Activated gamma-delta T cell treated with anti-CD3 and anti-CD28 coated beads, Interleukin-2, amount 50 U/mL, for 16 hours (primary cell): ENCODE data around the gene HS3ST3A1.

ENCODE experiments used
- DNase-seq: peaks from one replicate; pipeline ENCODE4 v3.0.0-alpha.2; 2020; ENCODE audit warnings: low read depth

The HS3ST3A1 gene

GRCh38 chr17:13601776-13602551 lies at the start of gene HS3ST3A1:
Gene HS3ST3A1 (minus strand): TSS chr17:13601929. CDS start chr17:13601129, 800 bp downstream.
- no peak for DNase-seq

DNA sequence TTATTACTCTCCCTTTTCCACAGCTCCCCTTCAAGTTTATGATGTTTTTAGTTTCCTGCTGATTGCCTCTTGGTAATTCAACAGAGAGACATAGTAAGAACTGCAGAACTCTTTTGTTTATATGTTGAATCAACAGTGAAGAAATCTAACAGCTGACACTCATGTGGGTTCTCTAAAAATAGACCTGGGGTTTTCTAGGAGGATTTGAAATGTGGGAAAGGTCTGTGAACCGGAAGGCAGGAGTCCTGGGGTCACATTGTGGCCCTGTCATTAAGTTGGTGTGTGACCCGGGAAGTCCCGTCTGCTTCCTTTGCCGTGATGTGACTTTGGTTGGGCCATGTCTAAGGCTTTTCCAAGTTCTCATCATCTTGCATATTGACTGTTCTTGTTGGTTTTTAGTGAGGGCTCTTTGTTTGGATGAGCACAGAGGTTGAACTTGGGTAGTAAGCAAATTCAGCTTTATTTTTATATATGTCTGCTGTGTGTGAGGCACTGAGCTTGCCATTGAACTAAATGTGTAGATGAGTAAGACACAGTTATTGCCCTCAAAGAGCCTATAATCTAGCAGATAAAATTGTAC lies 48.5 kb upstream of the HS3ST3A1 start:
- DNase-seq, result no peak

GRCh38 chr17:13647543-13648021 lies 45.9 kb upstream of the HS3ST3A1 start:
- no peak for DNase-seq

DNA sequence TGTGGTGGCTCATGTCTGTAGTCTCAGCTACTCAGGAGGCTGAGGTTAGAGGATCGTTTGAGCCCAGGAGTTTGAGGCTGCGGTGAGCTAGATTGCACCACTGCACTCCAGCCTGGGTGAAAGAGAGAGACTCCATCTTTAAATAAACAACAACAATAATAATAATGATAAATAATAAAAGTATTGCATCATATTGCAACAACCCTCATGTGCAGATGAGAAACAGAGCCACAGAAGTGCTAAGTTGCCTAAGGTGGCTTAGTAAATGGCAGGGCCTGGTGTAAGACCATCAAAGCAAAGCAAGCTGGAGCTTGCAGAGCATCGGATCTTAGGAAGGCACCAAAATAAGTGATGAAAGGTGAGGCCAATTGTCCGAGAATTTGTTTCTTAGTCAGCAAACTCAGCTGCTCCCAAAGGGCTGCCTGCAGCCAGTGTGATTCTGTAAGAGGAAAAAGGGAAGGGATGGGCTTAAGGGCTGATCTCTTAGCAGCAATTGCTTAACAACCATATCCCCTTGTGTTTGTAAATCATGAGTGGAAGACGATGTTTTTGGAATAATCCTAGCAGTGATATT lies 45.3 kb upstream of the HS3ST3A1 start:
- DNase-seq, result no peak

GRCh38 chr17:13646411-13646810 lies 44.7 kb upstream of the HS3ST3A1 start:
- DNase-seq, result no peak

GRCh38 chr17:13643180-13643579 lies 41.5 kb upstream of the HS3ST3A1 start:
- DNase-seq, result no peak

GRCh38 chr17:13642188-13642587 lies 40.5 kb upstream of the HS3ST3A1 start:
- no peak for DNase-seq

- DNase-seq, result no peak
Measured at GRCh38 chr17:13640551-13640950, 38.8 kb upstream of the HS3ST3A1 start.

DNA sequence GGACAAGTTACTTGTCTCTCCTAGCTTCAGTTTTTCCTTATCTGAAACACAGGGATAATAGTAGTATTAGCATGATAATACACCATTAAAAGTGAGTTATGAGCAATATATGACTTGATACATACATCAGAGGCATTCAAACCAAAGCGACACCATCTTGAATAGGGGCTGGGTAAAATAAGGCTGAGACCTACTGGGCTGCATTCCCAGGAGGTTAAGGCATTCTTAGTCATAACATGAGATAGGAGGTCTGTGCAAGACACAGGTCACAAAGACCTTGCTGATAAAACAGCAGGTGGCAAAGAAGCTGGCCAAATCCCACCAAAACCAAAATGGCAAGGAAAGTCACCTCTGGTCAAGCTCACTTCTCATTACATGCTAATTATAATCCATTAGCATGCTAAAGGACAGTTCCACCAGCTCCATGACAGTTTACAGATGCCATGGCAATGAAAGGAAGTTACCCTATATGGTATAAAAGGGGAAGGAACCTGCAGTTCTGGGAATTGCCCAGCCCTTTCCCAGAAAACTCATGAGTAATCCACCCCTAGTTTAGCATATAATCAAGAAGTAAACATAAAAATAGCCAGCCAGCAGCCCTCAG lies 37.2 kb upstream of the HS3ST3A1 start:
- DNase-seq, result no peak

GRCh38 chr17:13636951-13637350 lies 35.2 kb upstream of the HS3ST3A1 start:
- no peak for DNase-seq

DNA sequence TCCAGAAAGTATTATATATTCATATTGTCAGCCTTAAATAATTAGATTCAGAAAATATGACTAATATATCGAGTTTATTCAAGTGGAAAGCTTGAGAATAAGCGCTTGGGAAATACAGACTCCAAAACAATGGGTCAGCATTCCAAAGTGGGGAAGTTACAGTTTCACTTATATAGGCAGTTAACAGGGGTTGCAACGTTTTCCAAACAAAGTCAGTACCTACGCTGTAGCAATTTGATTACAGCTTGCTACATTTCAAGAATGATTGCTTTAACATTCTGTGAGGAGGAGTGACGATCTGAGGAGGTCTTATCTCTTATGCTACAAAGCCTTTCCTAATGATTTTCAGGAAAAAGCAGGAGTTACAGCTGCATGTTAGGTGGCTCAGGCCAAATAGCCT lies 34.2 kb upstream of the HS3ST3A1 start:
- no peak for DNase-seq

DNA sequence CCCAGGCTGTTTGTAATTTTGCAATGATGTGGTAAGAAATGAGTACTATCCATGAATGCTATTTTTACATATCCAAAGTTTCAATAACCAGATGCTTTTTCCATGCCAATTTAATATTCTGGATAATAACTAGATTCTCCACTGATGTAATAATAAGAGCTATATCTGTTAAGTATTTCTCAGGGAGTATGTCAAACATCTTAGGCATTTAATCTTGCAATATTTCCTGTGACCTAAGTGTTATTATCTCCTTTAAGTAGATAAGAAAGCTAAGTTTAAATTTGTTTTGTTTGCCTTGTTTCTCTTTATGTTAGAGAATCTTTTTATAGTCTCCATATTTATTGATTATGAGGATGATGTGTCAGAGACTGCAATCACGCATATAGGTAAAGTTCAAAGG lies 32.3 kb upstream of the HS3ST3A1 start:
- DNase-seq, result no peak

DNA sequence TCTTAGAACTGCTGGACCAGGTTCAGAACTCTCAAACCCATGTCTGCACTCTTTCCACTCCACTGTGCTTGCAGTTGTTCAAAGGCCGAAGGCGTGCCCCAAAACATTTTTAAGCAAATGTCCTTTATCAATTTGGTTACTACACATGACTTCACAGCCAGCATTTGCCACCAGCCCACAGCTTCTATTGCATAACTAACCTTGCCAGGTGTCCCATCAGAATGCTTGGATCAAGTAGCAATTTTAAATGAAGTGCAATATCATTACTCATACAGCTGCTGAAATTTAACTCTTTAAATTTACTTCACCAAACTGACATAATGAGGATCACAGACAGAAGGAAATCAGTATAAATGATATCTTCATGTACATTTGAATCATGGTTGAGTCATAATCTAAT lies 29.8 kb upstream of the HS3ST3A1 start:
- DNase-seq, result no peak

- DNase-seq, result no peak
Measured at GRCh38 chr17:13626703-13627102, 25.0 kb upstream of the HS3ST3A1 start.

GRCh38 chr17:13619462-13619861 lies 17.7 kb upstream of the HS3ST3A1 start:
- no peak for DNase-seq

DNA sequence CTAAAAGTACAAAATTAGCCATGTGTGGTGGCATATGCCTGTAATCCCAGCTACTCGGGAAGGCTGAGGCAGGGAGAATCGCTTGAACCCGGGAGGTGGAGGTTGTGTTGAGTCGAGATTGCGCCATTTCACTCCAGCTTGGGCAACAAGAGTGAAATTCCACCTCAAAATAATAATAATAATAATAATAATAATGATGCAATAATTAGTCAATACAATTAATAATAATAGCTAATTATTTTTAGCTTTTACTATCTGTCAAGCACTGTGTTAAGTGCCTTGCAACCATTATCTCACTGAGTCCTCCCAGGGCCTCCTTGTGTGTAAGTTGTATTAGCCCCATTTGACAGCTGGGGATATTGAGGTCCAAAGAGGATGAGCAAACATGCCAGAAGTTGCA lies 14.3 kb upstream of the HS3ST3A1 start:
- no peak for DNase-seq

GRCh38 chr17:13609941-13610340 lies 8.2 kb upstream of the HS3ST3A1 start:
- DNase-seq, result no peak

GRCh38 chr17:13601322-13601775 lies 380 bp downstream of the HS3ST3A1 start:
- no peak for DNase-seq

GRCh38 chr17:13600475-13601321 lies 1.0 kb downstream of the HS3ST3A1 start:
- no peak for DNase-seq

GRCh38 chr17:13599864-13600263 lies 1.9 kb downstream of the HS3ST3A1 start:
- no peak for DNase-seq

GRCh38 chr17:13599168-13599577 lies 2.6 kb downstream of the HS3ST3A1 start:
- no peak for DNase-seq
